MCF 10A (cell line): ENCODE results near the gene LGR5. TPM values are rescaled to one million over a fixed set of nuclear protein-coding genes. Genes with fewer than 3 reads are reported as not detected.

ENCODE experiments used
- BruUV-seq: library from RNA; stranded (reverse); fragments of 400-500 nt; replicated peaks from 2 replicates; lab custom pipeline; 2021; lab: Mats Ljungman, UMichigan
- CTCF ChIA-PET: fragments of 300-600 bp; sonication (Branson Sonifier 250); formaldehyde crosslinking; extraction: SDS; loops from one replicate; lab custom pipeline; 2021; ENCODE audit warnings: antibody characterized with exemption, inconsistent platforms; lab: Yijun Ruan, JAX
- POLR2A ChIA-PET: fragments of 300-600, 350-650 bp; sonication (Branson Sonifier 250); formaldehyde crosslinking; extraction: SDS; loops from one replicate; lab custom pipeline; 2020; ENCODE audit warnings: antibody characterized with exemption, inconsistent platforms; lab: Yijun Ruan, JAX
- DNase-seq: peaks from one replicate; pipeline ENCODE4 v3.0.0-alpha.2; 2018; ENCODE audit not compliant: unreplicated experiment
- H3K27ac Mint-ChIP-seq: one replicate; pipeline ENCODE4 v1.8.0; 2022; ENCODE audit warnings: mild to moderate bottlenecking, low read depth, mixed read lengths; ENCODE audit not compliant: unreplicated experiment
- H3K27me3 Mint-ChIP-seq: one replicate; pipeline ENCODE4 v1.8.0; 2022; ENCODE audit warnings: mixed read lengths; ENCODE audit not compliant: insufficient read depth, unreplicated experiment
- H3K36me3 Mint-ChIP-seq: one replicate; pipeline ENCODE4 v1.8.0; 2022; ENCODE audit warnings: mild to moderate bottlenecking, moderate library complexity, mixed read lengths; ENCODE audit not compliant: insufficient read depth, unreplicated experiment
- H3K4me1 Mint-ChIP-seq: one replicate; pipeline ENCODE4 v1.8.0; 2022; ENCODE audit warnings: mixed read lengths; ENCODE audit not compliant: insufficient read depth, unreplicated experiment
- H3K4me3 Mint-ChIP-seq: one replicate; pipeline ENCODE4 v1.8.0; 2022; ENCODE audit warnings: mild to moderate bottlenecking, moderate library complexity, mixed read lengths; ENCODE audit not compliant: unreplicated experiment
- H3K9me3 Mint-ChIP-seq: one replicate; pipeline ENCODE4 v1.8.0; 2022; ENCODE audit warnings: mixed read lengths; ENCODE audit not compliant: unreplicated experiment
- CTCF ChIP-seq: fragments of 200-600 bp; IDR thresholded peaks from one replicate; pipeline ENCODE4 v1.8.0; 2022; ENCODE audit warnings: antibody characterized with exemption, mild to moderate bottlenecking; ENCODE audit not compliant: unreplicated experiment
- intact Hi-C: fragments of 100-400 bp; cut with micrococcal nuclease; formaldehyde crosslinking; loops from 2 replicates; pipeline ENCODE4 v1.14.1; 2022
- total RNA-seq: library from RNA; stranded (reverse); gene quantifications from 2 replicates; pipeline ENCODE4 v1.2.3, GENCODE V29; 2022

The LGR5 gene
- total RNA-seq, 1 experiment from 2014 or later = not detected

GRCh38 chr12:71605039-71605438 lies 165.4 kb downstream of the LGR5 start:
- POLR2A ChIA-PET = interaction anchor here (0.5 to 0.7 kb wide), 2 partner anchors 149 to 478 kb away, joined by 3 to 4 read pairs; no protein-coding TSS in a partner anchor
- peaks cover 46% of the 10 kb centered on the region for H3K36me3 Mint-ChIP-seq
- BruUV-seq = no TSS peak
- intact Hi-C loops = no loop called here
- no peak overlapping the region for H3K4me3 Mint-ChIP-seq
- H3K4me1 Mint-ChIP-seq = no peaks in the 10 kb centered on the region
- DNase-seq = no peak
- TF ChIP-seq CTCF = no peak
- H3K9me3 Mint-ChIP-seq = no peaks in the 10 kb centered on the region
- CTCF ChIA-PET = interaction anchor here (0.6 to 2.0 kb wide), 4 partner anchors 17 to 591 kb away, joined by 3 to 7 read pairs (median 4); no protein-coding TSS in a partner anchor
- no peak overlapping the region for H3K27ac Mint-ChIP-seq
- H3K27me3 Mint-ChIP-seq = no peaks in the 10 kb centered on the region

GRCh38 chr12:71607494-71608330 lies 168.1 kb downstream of the LGR5 start:
- H3K36me3 Mint-ChIP-seq = peaks cover 73% of the 10 kb centered on the region
- H3K4me3 Mint-ChIP-seq = no peak overlapping the region
- POLR2A ChIA-PET = interaction anchor here (0.7 kb wide), 1 partner anchor 9 kb away, joined by 3 read pairs; no protein-coding TSS in a partner anchor
- TF ChIP-seq CTCF = no peak
- no peaks in the 10 kb centered on the region for H3K4me1 Mint-ChIP-seq
- no peaks in the 10 kb centered on the region for H3K9me3 Mint-ChIP-seq
- no TSS peak for BruUV-seq
- CTCF ChIA-PET = interaction anchor here (1.2 to 1.5 kb wide), 2 partner anchors 10 to 13 kb away, joined by 3 to 6 read pairs; no protein-coding TSS in a partner anchor
- H3K27ac Mint-ChIP-seq = no peak overlapping the region
- intact Hi-C loops = no loop called here
- H3K27me3 Mint-ChIP-seq = no peaks in the 10 kb centered on the region
- no peak for DNase-seq

GRCh38 chr12:71610031-71610795 lies 170.6 kb downstream of the LGR5 start:
- DNase-seq = no peak
- ChIA-PET POLR2A (interaction anchor here (0.7 kb wide), 1 partner anchor 26 kb away, joined by 3 read pairs; no protein-coding TSS in a partner anchor), CTCF (no interaction called here)
- TSS peak; percentile 2 for BruUV-seq
- no peak for TF ChIP-seq CTCF
- H3K36me3 Mint-ChIP-seq = peaks cover 89% of the 10 kb centered on the region
- no peak overlapping the region for H3K27ac Mint-ChIP-seq
- no peaks in the 10 kb centered on the region for H3K27me3 Mint-ChIP-seq
- intact Hi-C loops = no loop called here
- H3K4me1 Mint-ChIP-seq = no peaks in the 10 kb centered on the region
- H3K9me3 Mint-ChIP-seq = no peaks in the 10 kb centered on the region
- no peak overlapping the region for H3K4me3 Mint-ChIP-seq

- Mint-ChIP-seq H3K9me3 (no peaks in the 10 kb centered on the region), H3K4me1 (peaks cover 10% of the 10 kb centered on the region), H3K36me3 (peaks cover 98% of the 10 kb centered on the region), H3K27me3 (no peaks in the 10 kb centered on the region), H3K27ac (no peak overlapping the region), H3K4me3 (no peak overlapping the region)
- BruUV-seq = no TSS peak
- intact Hi-C loops = no loop called here
- CTCF ChIA-PET = interaction anchor here (0.7 to 1.3 kb wide), 3 partner anchors 15 to 125 kb away, joined by 3 to 6 read pairs (median 5); no protein-coding TSS in a partner anchor
- TF ChIP-seq CTCF = no peak
- DNase-seq = no peak
- POLR2A ChIA-PET = no interaction called here
Measured at GRCh38 chr12:71621938-71622337, 182.3 kb downstream of the LGR5 start.
